ENCODE data around the gene COG8.

DNA sequence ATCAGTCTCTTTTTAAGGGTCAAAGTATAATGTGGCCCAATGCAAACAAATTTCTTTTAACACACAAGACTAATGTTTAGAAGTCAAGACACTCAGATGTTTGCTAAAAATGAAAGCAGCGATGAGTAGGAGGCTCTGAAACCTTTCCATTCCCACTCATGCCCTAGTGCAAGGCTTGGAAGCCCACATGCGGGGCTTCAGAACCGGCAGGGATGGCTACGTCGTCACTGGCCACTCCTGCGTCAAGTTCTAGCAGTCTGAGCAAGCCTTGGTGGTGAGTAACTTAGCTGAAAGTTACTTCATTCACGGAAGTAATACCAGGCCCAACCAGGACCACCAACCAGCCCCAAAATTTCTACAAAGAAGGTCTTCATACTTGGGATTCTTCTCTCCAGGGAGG lies 27.1 kb upstream of the COG8 start:
- TF ChIP-seq, protein P1, sequence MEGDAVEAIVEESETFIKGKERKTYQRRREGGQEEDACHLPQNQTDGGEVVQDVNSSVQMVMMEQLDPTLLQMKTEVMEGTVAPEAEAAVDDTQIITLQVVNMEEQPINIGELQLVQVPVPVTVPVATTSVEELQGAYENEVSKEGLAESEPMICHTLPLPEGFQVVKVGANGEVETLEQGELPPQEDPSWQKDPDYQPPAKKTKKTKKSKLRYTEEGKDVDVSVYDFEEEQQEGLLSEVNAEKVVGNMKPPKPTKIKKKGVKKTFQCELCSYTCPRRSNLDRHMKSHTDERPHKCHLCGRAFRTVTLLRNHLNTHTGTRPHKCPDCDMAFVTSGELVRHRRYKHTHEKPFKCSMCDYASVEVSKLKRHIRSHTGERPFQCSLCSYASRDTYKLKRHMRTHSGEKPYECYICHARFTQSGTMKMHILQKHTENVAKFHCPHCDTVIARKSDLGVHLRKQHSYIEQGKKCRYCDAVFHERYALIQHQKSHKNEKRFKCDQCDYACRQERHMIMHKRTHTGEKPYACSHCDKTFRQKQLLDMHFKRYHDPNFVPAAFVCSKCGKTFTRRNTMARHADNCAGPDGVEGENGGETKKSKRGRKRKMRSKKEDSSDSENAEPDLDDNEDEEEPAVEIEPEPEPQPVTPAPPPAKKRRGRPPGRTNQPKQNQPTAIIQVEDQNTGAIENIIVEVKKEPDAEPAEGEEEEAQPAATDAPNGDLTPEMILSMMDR (optimal IDR thresholded peaks at IDR 0.05 in 1 of 3, IDR thresholded peaks at IDR 0.05 in 1 of 3, conservative IDR thresholded peaks at IDR 0.05 in 1 of 3; ENCODE audit: extremely low read depth in 1 of 3, insufficient read depth in 2 of 3, low read length in 3 of 3) = no peak
- TF ChIP-seq EZH2 (IDR thresholded peaks at IDR 0.05; ENCODE audit: low read length) = no peak
